HEK293 (cell line): Measurements from ENCODE around the gene CDRT4.

ENCODE experiments used
- CTCF ChIA-PET: fragments of 350-600 bp; formaldehyde crosslinking; extraction: SDS; loops from one replicate; lab custom pipeline; 2021; ENCODE audit warnings: antibody characterized with exemption; lab: Yijun Ruan, JAX
- POLR2A ChIA-PET: fragments of 300-600 bp; formaldehyde crosslinking; extraction: SDS; loops from one replicate; lab custom pipeline; 2020; ENCODE audit warnings: antibody characterized with exemption, inconsistent platforms; lab: Yijun Ruan, JAX
- H3K27ac ChIP-seq: fragments of 200-500 bp; sonication (Bioruptor generic); 2 replicates; pipeline ENCODE4 v1.5.1; 2014; ENCODE audit warnings: low read depth, low read length, control low read depth, inconsistent platforms; ENCODE audit errors: extremely low read depth
- H3K36me3 ChIP-seq, 2 experiments: fragments of 200-500 bp in 1 of 2; sonication (Bioruptor generic) in 1 of 2; 1 replicate in 1 of 2; 2 replicates in 1 of 2; pipeline ENCODE4 v1.5.1; 2014 to 2017; ENCODE audit warnings: inconsistent platforms in 2 of 2, low read length in 2 of 2; ENCODE audit not compliant: control insufficient read depth in 2 of 2, insufficient read depth in 1 of 2
- H3K4me1 ChIP-seq: fragments of 200-500 bp; sonication (Bioruptor generic); 2 replicates; pipeline ENCODE4 v1.5.1; 2014; ENCODE audit warnings: mild to moderate bottlenecking, low read length, inconsistent platforms; ENCODE audit not compliant: control insufficient read depth, insufficient read depth
- H3K4me3 ChIP-seq: 2 replicates; pipeline ENCODE4 v1.5.1; 2011; ENCODE audit warnings: low read depth, mild to moderate bottlenecking, control low read depth, low read length, moderate library complexity
- H3K9me3 ChIP-seq: fragments of 200-500 bp; sonication (Bioruptor generic); 2 replicates; pipeline ENCODE4 v1.5.1; 2014; ENCODE audit warnings: low read depth, low read length, inconsistent platforms; ENCODE audit not compliant: control insufficient read depth, insufficient read depth
- FEZF1 ChIP-seq: fragments of 450-650 bp; formaldehyde crosslinking; IDR thresholded peaks from 2 replicates; pipeline ENCODE4 v1.5.1; 2016; ENCODE audit warnings: missing biosample characterization, missing genetic modification characterization
- SP2 ChIP-seq: fragments of 450-650 bp; formaldehyde crosslinking; IDR thresholded peaks from 2 replicates; pipeline ENCODE4 v1.5.1; 2016; ENCODE audit warnings: missing biosample characterization, missing genetic modification characterization
- ZBTB10 ChIP-seq: fragments of 450-650 bp; formaldehyde crosslinking; IDR thresholded peaks from 2 replicates; pipeline ENCODE4 v1.5.1; 2016; ENCODE audit warnings: missing biosample characterization, missing genetic modification characterization
- ZFHX2 ChIP-seq: fragments of 450-650 bp; formaldehyde crosslinking; conservative IDR thresholded peaks from 2 replicates; pipeline ENCODE4 v1.5.1; 2016; ENCODE audit warnings: missing biosample characterization, missing genetic modification characterization
- ZFP69B ChIP-seq: fragments of 450-650 bp; formaldehyde crosslinking; IDR thresholded peaks from 2 replicates; pipeline ENCODE4 v1.5.1; 2016; ENCODE audit warnings: missing biosample characterization, missing genetic modification characterization
- ZNF16 ChIP-seq: fragments of 450-650 bp; formaldehyde crosslinking; IDR thresholded peaks from 2 replicates; pipeline ENCODE4 v1.5.1; 2016; ENCODE audit warnings: low read depth, missing biosample characterization, missing genetic modification characterization
- ZNF266 ChIP-seq: fragments of 450-650 bp; formaldehyde crosslinking; IDR thresholded peaks from 2 replicates; pipeline ENCODE4 v1.5.1; 2016; ENCODE audit warnings: missing biosample characterization, missing genetic modification characterization, low read depth
- ZNF274 ChIP-seq, 2 experiments: fragments of 200-500 bp in 1 of 2; fragments of 450-650 bp in 1 of 2; sonication (Bioruptor generic) in 1 of 2; formaldehyde crosslinking in 1 of 2; IDR thresholded peaks; 2 replicates each; pipeline versions ENCODE4 v1.5.1 to v1.6.1; 2014 to 2016; ENCODE audit warnings: borderline replicate concordance in 1 of 2, inconsistent platforms in 1 of 2, low read length in 1 of 2, missing biosample characterization in 1 of 2, missing genetic modification characterization in 1 of 2
- ZNF362 ChIP-seq: fragments of 450-650 bp; formaldehyde crosslinking; IDR thresholded peaks from 2 replicates; pipeline ENCODE4 v1.5.1; 2016; ENCODE audit warnings: missing biosample characterization, missing genetic modification characterization
- ZNF513 ChIP-seq: fragments of 450-650 bp; IDR thresholded peaks from 2 replicates; pipeline ENCODE4 v1.5.1; 2018; ENCODE audit warnings: missing biosample characterization, missing genetic modification characterization

The CDRT4 gene

GRCh38 chr17:15513058-15513791 lies 45.8 kb upstream of the CDRT4 start (continued):
- TF ChIP-seq ZBTB10 (tag by site-specific recombination): no peak

- H3K9me3 ChIP-seq: no peaks in the 10 kb centered on the region
- CTCF ChIA-PET: interaction anchor here (1.5 to 3.0 kb wide), 2 partner anchors 9 kb away, joined by 12 to 20 read pairs; no protein-coding TSS in a partner anchor
Observed at GRCh38 chr17:15512071-15512709, 44.8 kb upstream of the CDRT4 start.

GRCh38 chr17:15511142-15511541 lies 43.7 kb upstream of the CDRT4 start:
- Histone ChIP-seq H3K9me3 (no peaks in the 10 kb centered on the region), H3K27ac (no peak overlapping the region), H3K4me3 (no peak overlapping the region), H3K4me1 (no peaks in the 10 kb centered on the region), H3K36me3 (peaks cover 0 to 65% of the 10 kb centered on the region in 2 experiments; a peak in 1 of 3 replicates)
- ChIA-PET POLR2A (no interaction called here), CTCF (interaction anchor here (1.5 kb wide), 1 partner anchor 8 kb away, joined by 12 read pairs; no protein-coding TSS in a partner anchor)
- no peak for TF ChIP-seq ZNF362 (tag by site-specific recombination)

More at GRCh38 chr17:15512071-15512709, 44.8 kb upstream of the CDRT4 start:
- TF ChIP-seq SP2 (tag by site-specific recombination): no peak
- no peak for TF ChIP-seq ZFP69B (tag by site-specific recombination)
- POLR2A ChIA-PET: no interaction called here
- Histone ChIP-seq H3K27ac (no peak overlapping the region), H3K4me3 (no peak overlapping the region), H3K4me1 (no peaks in the 10 kb centered on the region), H3K36me3 (peaks cover 0 to 70% of the 10 kb centered on the region in 2 experiments; a peak in 1 of 3 replicates)

- TF ChIP-seq ZNF16 (tag by site-specific recombination) (no peak), ZNF266 (tag by site-specific recombination) (no peak), ZNF274 (IDR thresholded peaks at IDR 0.05; ENCODE audit: low read length) (no peak), ZNF274 (tag by site-specific recombination; IDR thresholded peaks at IDR 0.05; ENCODE audit: borderline replicate concordance) (no peak), ZFHX2 (tag by site-specific recombination) (no peak), FEZF1 (no peak), ZNF513 (tag by site-specific recombination) (no peak)
- CTCF ChIA-PET: interaction anchor here (0.7 to 1.5 kb wide), 3 partner anchors 8 to 272 kb away, joined by 3 to 12 read pairs (median 3); no protein-coding TSS in a partner anchor
- Histone ChIP-seq H3K4me1 (no peaks in the 10 kb centered on the region), H3K9me3 (no peaks in the 10 kb centered on the region), H3K27ac (no peak overlapping the region), H3K4me3 (no peak overlapping the region), H3K36me3 (peaks cover 0 to 57% of the 10 kb centered on the region in 2 experiments; a peak in 1 of 3 replicates)
- POLR2A ChIA-PET: no interaction called here
Observed at GRCh38 chr17:15510361-15510760, 42.9 kb upstream of the CDRT4 start.
